Measurements from ENCODE around the gene GARRE1.

- no peak for TF ChIP-seq POLR2A (IDR thresholded peaks at IDR 0.05; ENCODE audit: low read depth, low read length)
- TF ChIP-seq, protein P1, sequence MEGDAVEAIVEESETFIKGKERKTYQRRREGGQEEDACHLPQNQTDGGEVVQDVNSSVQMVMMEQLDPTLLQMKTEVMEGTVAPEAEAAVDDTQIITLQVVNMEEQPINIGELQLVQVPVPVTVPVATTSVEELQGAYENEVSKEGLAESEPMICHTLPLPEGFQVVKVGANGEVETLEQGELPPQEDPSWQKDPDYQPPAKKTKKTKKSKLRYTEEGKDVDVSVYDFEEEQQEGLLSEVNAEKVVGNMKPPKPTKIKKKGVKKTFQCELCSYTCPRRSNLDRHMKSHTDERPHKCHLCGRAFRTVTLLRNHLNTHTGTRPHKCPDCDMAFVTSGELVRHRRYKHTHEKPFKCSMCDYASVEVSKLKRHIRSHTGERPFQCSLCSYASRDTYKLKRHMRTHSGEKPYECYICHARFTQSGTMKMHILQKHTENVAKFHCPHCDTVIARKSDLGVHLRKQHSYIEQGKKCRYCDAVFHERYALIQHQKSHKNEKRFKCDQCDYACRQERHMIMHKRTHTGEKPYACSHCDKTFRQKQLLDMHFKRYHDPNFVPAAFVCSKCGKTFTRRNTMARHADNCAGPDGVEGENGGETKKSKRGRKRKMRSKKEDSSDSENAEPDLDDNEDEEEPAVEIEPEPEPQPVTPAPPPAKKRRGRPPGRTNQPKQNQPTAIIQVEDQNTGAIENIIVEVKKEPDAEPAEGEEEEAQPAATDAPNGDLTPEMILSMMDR (conservative IDR thresholded peaks at IDR 0.05; ENCODE audit: low read depth, low read length): no peak
- TF ChIP-seq CEBPB (IDR thresholded peaks at IDR 0.05; ENCODE audit: low read depth, low read length): no peak
- TF ChIP-seq MXI1 (IDR thresholded peaks at IDR 0.05; ENCODE audit: borderline replicate concordance, low read depth, low read length): no peak
- TF ChIP-seq FOS (IDR thresholded peaks at IDR 0.05; ENCODE audit: low read depth, low read length): no peak
- TF ChIP-seq BHLHE40 (IDR thresholded peaks at IDR 0.05; ENCODE audit: low read depth, low read length): no peak
- TF ChIP-seq MAZ (IDR thresholded peaks at IDR 0.05; ENCODE audit: borderline replicate concordance, low read depth, low read length): no peak
- no peak for TF ChIP-seq USF2 (IDR thresholded peaks at IDR 0.05; ENCODE audit: low read depth, low read length)
- TF ChIP-seq RCOR1 (IDR thresholded peaks at IDR 0.05; ENCODE audit: insufficient replicate concordance, low read length): no peak
- TF ChIP-seq SMC3 (IDR thresholded peaks at IDR 0.05; ENCODE audit: low read depth, low read length): no peak
These were observed 35.6 kb upstream of the GARRE1 start for GRCh38 chr19:34218818-34219164.

All from IMR-90 (cell line).